NT2/D1 (cell line): ENCODE data around the gene PEPD.

ENCODE experiments used
- YY1 ChIP-seq: IDR thresholded peaks from 2 replicates; pipeline ENCODE4 v1.6.1; 2011; ENCODE audit not compliant: insufficient read length, insufficient read depth
- ZNF274 ChIP-seq: IDR thresholded peaks from 2 replicates; pipeline ENCODE4 v1.6.1; 2011; ENCODE audit warnings: mild to moderate bottlenecking, low read depth, low read length

- TF ChIP-seq ZNF274 (no peak), YY1 (no peak)
Observed at GRCh38 chr19:33413426-33413725, 108.2 kb downstream of the PEPD start.
